MG63 (cell line): ENCODE data around the gene NHLRC4. TPM values are rescaled to one million over a fixed set of nuclear protein-coding genes. Genes with fewer than 3 reads are reported as not detected.

Experiments used
- DNase-seq: peaks from one replicate; pipeline ENCODE4 v3.0.0-alpha.2; 2020
- H3K27me3 ChIP-seq: fragments of 250-450 bp; sonication (Bioruptor Pico); 2 replicates; pipeline ENCODE4 v1.5.1; 2020; ENCODE audit warnings: mild to moderate bottlenecking, moderate library complexity
- H3K36me3 ChIP-seq: fragments of 250-450 bp; sonication (Bioruptor Pico); 2 replicates; pipeline ENCODE4 v1.5.1; 2020; ENCODE audit warnings: mild to moderate bottlenecking, moderate library complexity
- H3K4me3 ChIP-seq: fragments of 250-450 bp; sonication (Bioruptor Pico); 2 replicates; pipeline ENCODE4 v1.5.1; 2020; ENCODE audit warnings: mild to moderate bottlenecking, moderate library complexity
- H3K9me3 ChIP-seq: fragments of 250-450 bp; sonication (Bioruptor Pico); 2 replicates; pipeline ENCODE4 v1.5.1; 2020; ENCODE audit warnings: mild to moderate bottlenecking, moderate library complexity
- total RNA-seq: library from RNA; depleted of rRNA; stranded (reverse); fragments of >200 nt; shearing (Covaris generic); gene quantifications from 2 replicates; pipeline ENCODE4 v1.2.3, GENCODE V29; 2014; ENCODE audit warnings: low replicate concordance

Gene NHLRC4
- total RNA-seq, 1 experiment from 2014 or later, result not detected

DNA sequence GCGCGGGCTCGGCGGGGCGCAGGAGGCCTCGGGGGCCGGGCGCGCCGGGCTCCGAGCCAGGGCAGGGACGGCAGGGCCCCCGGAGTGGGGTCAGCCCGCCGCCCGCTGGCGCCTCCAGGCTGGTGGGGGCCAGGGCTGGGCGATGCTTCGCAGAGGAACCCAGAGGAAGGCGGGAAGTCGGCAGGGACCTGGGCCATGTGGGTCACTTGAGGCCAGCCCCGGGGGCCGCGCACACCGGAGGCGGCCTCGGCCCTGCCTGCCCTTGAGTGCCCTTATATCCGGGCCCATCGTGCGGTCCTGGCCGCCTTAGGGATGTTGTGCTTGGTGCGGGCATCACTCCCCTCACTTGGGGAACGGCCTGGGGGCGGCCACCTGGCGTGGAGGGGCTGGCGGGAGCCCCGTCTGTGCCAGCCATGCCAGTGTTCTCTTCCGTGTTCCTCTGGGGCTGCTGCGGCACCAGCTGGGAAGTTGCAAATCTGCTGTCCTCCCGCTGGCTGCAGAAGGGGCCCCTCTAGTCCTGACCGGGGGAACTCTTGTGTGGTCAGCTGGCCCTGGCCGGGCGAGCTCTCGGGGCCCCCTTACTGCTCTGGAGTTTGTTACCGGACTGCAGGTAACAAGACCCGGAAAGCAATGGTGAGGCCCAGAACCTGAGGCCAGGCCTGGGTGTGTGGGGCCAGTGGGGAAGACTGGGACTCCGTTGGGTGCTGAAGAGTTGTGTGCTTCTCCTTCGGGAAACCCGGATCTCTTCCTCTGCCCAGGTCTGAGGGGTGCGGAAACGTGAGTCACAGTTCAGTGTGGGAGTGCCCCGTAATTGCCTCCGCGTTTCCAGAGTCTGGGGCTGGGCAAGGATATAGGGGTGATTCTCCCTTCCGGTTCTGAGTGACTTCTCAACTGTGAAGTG, 38.4 kb upstream of the NHLRC4 start:
- Histone ChIP-seq H3K9me3 (no peaks in the 10 kb centered on the region), H3K36me3 (peaks cover 43% of the 10 kb centered on the region), H3K27me3 (no peaks in the 10 kb centered on the region), H3K4me3 (peak overlapping the region; percentile 83)
- peak; percentile 81 for DNase-seq

DNA sequence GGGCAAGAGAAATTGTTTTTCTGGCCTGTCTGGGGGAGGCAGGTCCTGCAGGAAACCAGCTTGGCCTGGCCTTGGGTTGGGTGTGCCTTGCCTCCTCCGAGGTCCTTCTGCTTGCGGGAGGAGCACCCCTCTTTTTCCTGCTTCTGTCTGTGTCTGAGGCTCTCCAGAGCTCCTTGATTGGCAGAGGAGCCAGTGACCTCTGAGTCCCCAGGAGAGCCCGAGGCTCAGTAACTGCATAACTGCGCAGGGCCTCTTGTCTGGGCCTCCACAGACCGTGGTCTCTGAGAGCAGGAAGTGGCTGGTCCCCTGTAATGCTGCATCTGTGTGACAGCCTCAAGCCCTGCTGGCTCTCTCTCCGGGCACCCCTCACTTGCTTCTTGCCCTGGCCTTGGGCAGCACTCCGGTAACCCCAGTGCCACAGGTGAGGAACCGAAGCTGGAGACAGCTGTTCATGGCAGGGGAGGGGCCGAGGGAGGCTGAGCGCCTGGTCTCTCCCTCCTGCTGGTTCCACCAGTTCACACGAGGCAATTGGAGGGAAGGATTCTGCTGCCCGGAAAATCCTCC, 37.7 kb upstream of the NHLRC4 start:
- Histone ChIP-seq H3K36me3 (peaks cover 44% of the 10 kb centered on the region), H3K9me3 (no peaks in the 10 kb centered on the region), H3K27me3 (no peaks in the 10 kb centered on the region), H3K4me3 (peak overlapping the region; percentile 83)
- no peak for DNase-seq

DNA sequence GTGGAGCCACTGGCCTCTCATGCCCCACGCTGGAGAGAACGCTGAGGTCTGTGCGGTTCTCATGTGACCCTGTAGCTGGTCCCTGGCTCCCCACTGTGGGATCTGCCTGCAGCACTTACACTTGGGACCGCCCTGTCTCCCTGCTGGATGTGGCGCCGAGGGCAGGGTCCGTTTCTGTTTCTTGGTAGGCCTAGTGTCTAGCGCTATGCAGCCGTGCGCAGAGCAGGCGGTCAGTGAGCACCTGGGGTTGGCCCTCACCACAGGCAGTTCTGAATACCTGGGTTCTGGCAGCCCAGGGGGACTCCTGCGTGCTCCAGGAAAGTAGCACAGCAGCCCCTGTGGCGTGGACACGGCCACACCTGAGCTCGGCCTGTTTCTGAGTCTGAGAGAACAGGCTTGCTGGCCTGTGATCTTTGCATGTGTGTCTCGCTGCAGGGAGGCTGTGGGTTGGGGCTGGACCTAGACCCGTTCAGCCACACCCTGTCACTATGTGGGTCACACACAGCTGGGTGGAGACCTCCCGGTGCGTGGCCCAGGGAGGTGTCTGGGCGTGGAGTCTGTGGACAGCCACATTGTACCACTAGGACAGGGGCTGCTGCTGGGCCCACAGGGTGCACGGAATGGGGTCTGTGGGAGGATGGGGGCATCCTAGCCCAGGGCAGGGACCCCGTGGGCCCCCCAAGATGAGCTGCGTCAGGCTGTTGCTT, 36.5 kb upstream of the NHLRC4 start:
- Histone ChIP-seq H3K36me3 (peaks cover 41% of the 10 kb centered on the region), H3K9me3 (no peaks in the 10 kb centered on the region), H3K27me3 (no peaks in the 10 kb centered on the region), H3K4me3 (no peak overlapping the region)
- no peak for DNase-seq

DNA sequence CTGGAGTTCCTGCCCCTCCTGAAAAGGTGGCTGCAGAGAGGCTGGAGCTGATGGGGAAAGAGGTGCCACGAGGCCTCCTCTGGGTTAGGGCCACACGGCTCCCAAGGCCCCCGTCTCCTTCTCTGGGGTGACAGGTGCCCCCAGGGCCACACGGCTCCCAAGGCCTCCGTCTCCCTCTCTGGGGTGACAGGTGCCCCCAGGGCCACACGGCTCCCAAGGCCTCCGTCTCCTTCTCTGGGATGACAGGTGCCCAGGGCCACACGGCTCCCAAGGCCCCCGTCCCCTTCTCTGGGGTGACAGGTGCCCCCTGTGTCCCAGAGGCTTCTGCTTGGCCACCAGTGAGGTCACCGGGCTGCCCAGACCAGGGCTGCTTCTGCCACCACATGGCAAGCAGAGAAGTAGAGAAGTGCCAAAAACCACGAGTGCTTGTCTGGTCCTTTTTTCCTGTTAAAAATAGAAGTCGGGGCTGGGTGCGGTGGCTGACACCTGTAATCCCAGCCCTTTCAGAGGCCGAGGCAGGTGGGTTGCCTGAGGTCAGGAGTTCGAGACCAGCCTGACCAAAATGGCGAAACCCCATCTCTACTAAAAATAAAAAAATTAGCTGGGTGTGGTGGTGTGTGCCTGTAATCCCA, 35.2 kb upstream of the NHLRC4 start:
- Histone ChIP-seq H3K9me3 (no peaks in the 10 kb centered on the region), H3K36me3 (peaks cover 50% of the 10 kb centered on the region), H3K4me3 (no peak overlapping the region), H3K27me3 (no peaks in the 10 kb centered on the region)
- no peak for DNase-seq

DNA sequence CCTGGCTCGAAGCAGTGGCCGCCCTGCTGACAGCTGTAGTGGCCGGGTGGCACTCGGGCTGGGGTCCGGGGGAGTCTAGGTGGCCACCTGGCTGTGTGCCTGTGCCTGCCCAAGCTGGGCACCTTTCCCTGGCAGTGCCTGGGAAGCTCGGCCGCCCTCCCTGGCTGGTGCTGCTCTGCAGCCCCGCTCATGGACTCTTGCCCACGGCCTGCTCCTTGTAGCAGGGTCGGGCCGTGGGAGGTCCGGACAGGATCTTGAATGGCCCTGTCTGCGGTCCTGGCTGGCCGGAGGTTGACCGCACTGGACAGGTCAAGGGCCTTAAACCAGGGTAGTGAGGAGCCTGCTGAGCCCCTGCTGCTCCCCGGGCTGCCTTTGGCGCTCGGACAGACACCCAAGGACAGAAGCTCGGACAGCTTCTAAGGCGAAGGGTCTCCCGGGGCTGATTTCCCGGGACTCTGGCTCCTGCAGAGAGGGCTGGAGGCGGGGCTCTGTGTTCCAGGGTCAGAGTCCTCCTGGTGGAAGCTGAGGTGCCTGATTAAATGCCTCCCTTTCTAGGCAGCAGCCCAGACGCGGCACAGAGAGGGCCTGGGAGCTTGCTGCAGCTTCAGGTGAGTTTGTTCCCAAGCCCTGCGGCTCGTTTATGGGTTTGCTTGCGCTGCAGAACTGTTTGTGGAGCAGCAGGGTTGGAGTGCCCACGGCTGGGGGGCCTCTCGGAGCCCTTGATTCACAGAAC, 33.2 kb upstream of the NHLRC4 start:
- H3K4me3 ChIP-seq, result no peak overlapping the region
- H3K27me3 ChIP-seq, result no peaks in the 10 kb centered on the region
- no peaks in the 10 kb centered on the region for H3K9me3 ChIP-seq
- DNase-seq, result no peak
- peaks cover 60% of the 10 kb centered on the region for H3K36me3 ChIP-seq

DNA sequence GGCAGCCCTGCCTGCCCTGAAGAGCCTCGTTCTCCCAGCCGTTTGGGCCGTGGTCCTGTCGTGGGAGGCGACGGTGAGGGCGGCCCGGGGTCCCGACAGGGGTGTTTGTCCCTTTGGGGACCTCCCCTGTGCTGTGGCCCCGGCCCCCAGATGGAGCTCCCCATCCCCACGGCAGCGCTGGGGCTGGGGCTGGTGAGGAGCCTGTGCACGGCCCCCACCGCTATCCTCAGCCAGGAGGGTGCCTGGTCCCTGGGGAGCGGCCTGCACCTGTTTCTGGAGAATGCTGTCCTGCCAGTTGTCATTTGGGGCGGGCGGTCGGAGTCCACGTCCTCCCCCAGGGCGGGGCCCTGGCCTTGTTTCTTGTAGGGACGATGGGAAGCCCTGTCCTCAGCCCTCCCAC, 32.7 kb upstream of the NHLRC4 start:
- no peak for DNase-seq
- Histone ChIP-seq H3K9me3 (no peaks in the 10 kb centered on the region), H3K27me3 (no peaks in the 10 kb centered on the region), H3K36me3 (peaks cover 58% of the 10 kb centered on the region), H3K4me3 (no peak overlapping the region)

DNA sequence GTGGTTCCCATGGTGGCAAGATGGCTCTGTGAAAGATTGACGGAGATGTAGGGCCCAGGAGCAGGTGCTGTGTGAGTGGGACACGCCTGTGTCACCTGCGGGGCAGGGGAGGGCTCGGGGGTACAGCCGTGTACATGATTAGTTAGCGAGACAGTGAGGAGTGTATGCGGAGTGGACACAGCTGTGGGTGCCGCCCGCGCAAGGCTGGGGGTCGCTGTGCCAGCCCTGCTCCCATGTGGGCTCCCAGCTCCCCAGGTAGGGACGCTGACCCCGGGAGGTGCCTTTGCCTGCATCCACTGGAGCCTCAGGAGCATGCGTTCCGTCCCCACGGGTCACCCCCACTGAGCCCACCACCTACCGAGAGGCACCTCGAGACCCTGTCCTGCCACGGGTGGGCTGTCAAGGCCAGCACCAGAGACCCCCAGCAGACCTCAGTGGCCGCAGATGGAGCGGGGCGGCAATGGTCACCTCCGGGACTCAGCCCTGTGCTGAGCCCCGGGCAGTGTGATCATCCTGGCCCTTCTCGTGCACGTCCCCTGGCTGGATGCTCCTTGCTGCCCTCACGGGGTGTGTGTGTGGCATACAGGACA, 31.9 kb upstream of the NHLRC4 start:
- Histone ChIP-seq H3K27me3 (no peaks in the 10 kb centered on the region), H3K4me3 (no peak overlapping the region), H3K36me3 (peaks cover 58% of the 10 kb centered on the region), H3K9me3 (no peaks in the 10 kb centered on the region)
- no peak for DNase-seq

DNA sequence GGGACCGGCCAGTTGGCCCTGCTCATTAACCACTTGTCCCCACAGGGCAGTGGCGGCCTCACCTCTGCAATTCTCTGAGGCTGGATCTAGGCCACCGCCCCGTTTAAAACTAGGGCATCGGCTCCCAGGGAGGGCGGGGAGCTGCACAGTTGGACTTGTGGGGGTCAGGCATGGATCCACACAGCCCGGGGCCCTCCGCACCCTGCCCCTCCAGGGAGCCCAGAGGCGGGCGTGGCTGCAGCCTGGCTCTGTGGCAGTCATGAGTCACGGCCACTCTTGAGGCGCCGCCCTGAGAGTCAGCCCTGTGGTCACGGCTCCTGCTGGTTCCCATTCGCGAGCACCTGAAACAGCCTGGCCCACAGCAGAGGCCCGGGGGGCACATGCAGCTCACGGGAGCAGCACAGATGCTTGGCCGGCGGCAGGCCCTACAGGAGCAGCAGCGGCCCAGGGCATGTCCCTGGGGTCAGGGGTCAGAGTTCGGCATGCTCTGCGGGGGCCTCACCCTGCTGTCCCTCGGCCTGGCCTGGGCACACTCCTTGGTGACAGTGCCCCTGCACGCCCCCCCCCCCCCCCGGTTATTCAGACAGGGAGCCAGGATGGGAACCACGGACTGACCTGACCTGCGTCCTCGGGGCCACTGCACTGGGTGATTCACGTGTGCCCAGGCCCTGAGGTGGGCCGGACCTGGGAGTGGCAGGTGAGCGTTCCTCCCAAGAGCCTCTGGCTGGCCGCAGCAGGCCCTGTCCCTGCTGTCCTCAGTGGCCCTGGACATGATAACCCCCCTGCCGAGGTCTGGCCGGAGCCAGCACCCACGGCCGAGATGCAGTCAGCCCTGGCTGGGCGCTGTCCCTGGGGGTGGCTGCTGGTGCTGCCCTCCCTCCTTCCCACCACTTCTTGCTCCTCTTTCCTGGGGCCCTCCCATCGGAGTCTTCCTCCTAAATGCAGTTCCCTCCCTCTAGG, 31.1 kb upstream of the NHLRC4 start:
- H3K9me3 ChIP-seq, result no peaks in the 10 kb centered on the region
- peaks cover 56% of the 10 kb centered on the region for H3K36me3 ChIP-seq
- H3K4me3 ChIP-seq, result no peak overlapping the region
- no peaks in the 10 kb centered on the region for H3K27me3 ChIP-seq
- DNase-seq, result peak; percentile 90

DNA sequence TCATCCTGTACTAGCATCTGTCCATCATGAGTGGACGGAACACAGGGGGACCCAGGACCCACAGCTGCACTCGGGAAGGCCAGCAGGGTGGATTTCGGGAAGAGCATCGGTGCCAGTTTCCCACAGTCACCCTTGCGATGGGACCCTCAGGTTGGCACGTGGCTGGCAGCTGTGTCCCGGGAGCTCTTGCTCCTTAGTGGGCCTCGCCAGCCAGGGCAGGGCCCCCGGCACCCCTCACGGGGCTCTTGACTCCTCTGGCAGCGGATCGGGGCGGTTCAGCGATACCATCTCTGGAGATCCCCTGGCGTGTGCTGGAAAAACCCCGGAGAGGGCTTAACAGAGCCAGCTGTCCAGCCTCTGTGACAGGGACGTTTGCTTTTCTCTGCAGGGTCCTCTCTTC, 30.1 kb upstream of the NHLRC4 start:
- Histone ChIP-seq H3K4me3 (no peak overlapping the region), H3K27me3 (no peaks in the 10 kb centered on the region), H3K36me3 (peaks cover 59% of the 10 kb centered on the region), H3K9me3 (no peaks in the 10 kb centered on the region)
- no peak for DNase-seq

DNA sequence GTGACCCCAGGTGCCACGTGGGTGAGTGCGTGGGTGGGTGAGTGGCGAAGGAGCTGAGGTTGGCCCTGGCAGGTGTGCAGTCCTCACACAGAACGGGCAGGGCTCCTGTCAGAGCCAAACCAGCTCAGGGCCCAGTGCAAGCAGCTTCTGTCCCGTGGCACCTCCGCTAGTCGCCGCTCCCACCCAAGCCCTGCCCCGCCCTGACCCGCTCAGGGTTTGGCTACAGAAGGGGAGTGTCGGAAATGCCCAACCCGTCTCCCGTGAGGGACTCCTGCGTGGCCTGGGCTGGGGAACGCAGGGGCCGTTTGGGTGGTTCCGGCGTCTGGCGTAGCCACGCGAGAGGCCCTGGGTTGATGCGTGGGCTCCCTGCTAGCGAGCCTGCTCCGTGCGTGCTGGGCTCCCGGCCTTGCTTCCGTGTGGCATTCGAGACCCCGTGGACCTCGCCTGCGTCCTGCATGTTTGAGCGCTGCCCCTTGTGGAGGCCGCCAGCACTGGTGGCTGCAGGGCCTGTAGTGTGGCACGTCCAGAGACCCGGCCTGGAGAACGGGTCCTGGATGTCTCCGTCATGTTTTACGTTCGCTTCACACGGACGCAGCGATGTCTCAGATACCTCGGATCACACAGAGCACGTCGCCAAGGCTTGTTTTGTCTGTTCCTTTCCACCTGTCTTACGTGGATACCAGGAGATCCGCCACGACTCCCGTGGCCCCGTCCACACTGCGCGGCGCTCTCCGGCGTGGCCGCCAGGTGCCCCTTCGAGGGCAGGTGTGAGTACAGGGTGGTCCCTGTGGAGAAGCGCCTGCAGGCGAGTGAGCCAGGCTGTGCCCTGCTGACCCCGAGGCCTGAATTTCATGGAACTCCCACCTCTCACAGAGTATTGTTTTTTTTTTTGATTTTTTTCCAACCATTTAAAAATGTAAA, 29.1 kb upstream of the NHLRC4 start:
- H3K36me3 ChIP-seq, result peaks cover 66% of the 10 kb centered on the region
- no peak overlapping the region for H3K4me3 ChIP-seq
- H3K9me3 ChIP-seq, result no peaks in the 10 kb centered on the region
- no peaks in the 10 kb centered on the region for H3K27me3 ChIP-seq
- no peak for DNase-seq

DNA sequence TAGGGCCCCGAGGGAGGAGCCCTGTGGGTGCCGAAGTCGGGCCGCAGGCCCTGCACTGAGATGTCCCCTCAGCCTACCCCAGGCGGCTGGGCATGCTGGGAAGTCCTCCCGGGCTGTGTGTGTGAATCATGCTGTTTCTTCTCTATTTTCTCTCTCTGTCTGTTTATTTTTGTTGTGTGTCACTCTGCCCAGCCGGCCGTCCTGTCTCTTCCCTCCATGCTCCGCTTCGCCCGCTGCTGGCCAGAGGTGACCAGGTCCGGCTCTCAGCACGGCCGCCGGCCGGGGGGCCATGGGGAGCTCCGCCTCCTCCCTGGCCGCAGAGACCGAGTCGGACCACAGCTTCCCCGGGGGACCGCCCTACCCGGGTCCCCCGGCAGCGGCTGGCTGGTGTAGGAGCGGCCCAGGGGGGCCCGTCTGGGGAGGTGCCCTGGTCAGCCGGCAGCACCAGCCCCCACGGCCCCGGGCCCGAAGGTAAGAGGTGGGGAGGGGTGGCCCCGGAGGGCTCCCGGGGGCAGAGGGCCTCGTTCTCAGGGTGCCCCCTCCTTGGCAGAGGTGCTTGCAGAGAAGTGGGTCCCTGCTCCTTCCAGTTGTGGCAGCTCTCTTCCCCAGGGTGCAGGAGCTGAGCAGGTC, 26.8 kb upstream of the NHLRC4 start:
- H3K36me3 ChIP-seq, result peaks cover 61% of the 10 kb centered on the region
- H3K4me3 ChIP-seq, result no peak overlapping the region
- peak; percentile 57 for DNase-seq
- H3K27me3 ChIP-seq, result no peaks in the 10 kb centered on the region
- H3K9me3 ChIP-seq, result no peaks in the 10 kb centered on the region

DNA sequence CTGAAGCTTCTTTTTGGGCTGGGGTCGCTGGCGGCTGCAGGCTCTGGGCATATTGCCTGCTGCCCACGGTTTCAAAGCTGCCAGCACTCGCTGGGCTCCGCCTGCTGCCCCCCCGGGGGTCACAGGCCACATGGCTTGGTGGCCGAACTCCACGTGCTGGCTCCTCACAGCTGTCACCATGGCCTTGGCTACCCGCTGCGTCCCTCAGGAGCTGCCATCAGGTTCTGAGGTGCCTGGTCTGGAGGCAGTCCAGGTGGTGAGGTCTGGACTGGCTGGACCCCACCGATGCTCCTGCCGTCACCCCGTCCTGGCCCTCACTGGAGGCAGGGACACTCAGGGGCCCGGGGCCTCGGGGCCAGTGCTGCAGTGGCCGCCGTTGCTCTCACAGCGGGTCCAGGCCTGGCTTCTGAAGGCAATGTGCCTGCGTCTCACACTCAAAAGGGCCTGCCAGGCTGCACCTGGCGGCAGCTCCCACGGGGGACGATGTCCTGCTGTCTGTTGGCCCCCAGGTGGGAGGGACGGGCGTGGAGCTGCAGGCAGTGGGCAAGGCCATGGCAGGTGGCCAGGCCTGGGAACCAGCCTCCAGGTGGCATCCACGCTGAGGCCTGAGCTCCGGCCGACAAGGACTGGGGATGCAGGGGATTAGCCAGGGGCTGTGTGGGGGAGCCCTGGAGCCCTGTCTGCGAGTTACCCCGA, 26.0 kb upstream of the NHLRC4 start:
- Histone ChIP-seq H3K9me3 (no peaks in the 10 kb centered on the region), H3K27me3 (no peaks in the 10 kb centered on the region)
- no peak for DNase-seq

DNA sequence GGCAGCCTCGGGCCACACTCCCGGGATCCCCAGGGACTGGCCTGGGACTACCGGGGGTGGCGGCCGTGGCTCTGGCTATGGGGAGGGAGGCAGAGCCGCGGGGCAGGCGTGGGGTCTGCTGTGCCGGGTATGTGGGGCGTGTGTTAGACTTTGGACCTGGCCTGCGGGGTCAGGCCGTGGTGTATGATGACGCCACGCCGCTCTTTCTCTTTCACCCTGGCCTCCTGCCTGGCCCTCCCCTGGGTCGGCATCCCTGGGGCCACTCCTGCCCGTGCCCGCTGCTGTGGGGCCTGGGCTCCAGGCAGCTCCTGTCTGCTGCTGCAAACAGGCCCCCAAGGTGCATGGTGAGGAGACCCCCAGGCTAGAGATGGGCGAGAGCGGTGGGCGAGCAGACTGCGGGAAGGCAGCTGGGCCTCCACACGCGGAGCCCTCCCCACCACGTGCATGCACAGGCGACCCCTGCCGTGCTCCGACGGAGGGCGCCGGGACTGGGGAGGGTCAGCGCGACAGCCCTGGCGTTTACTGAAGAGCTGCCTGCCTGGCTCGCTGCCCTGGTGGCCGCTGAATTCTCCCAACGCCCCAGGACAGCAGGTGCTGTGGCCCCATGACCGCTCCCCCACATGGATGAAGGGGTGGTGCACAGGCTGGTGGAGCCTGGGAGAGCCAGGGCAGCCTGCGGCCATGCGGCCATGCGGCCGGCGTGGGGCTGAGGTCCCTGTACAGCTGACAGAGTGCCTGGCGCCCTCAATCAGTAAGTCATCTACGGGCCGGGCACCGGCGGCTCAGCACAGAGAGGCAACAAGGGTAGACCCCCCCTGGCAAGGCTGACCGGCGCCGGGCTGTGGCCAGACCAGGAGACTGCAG, 23.3 kb upstream of the NHLRC4 start:
- H3K9me3 ChIP-seq, result no peaks in the 10 kb centered on the region
- H3K4me3 ChIP-seq, result no peak overlapping the region
- peaks cover 47% of the 10 kb centered on the region for H3K36me3 ChIP-seq
- DNase-seq, result no peak
- no peaks in the 10 kb centered on the region for H3K27me3 ChIP-seq

More for the DNA sequence above, 26.0 kb upstream of the NHLRC4 start:
- Histone ChIP-seq H3K4me3 (no peak overlapping the region), H3K36me3 (peaks cover 53% of the 10 kb centered on the region)
